Stomach (tissue), 4 donors: ENCODE measurements around the gene APEH.

Experiments used
- CTCF ChIP-seq, 7 experiments: fragments of 450-650 bp in 4 of 7; fragments of 200-600 bp in 3 of 7; sonication (generic) in 3 of 7; IDR thresholded peaks; one replicate each; pipeline ENCODE4 v1.5.1; 2016 to 2019; ENCODE audit warnings: antibody characterized with exemption in 7 of 7, control low read depth in 2 of 7, mild to moderate bottlenecking in 1 of 7
- EP300 ChIP-seq: sonication (generic); formaldehyde crosslinking; IDR thresholded peaks from one replicate; pipeline ENCODE4 v1.6.1; 2017; ENCODE audit warnings: antibody characterized with exemption
- POLR2A ChIP-seq, 4 donors: fragments of 450-650 bp; IDR thresholded peaks; one replicate each; pipeline ENCODE4 v1.6.1; 2016; ENCODE audit warnings: antibody characterized with exemption in 4 of 4, control low read depth in 2 of 4, mild to moderate bottlenecking in 1 of 4, moderate library complexity in 1 of 4
- POLR2AphosphoS5 ChIP-seq, 3 donors: sonication (generic); formaldehyde crosslinking; IDR thresholded peaks; one replicate each; pipeline ENCODE4 v1.6.1; 2016; ENCODE audit warnings: antibody characterized with exemption in 3 of 3

GRCh38 chr3:49662720-49663413 is 11.3 kb upstream of the APEH start:
- TF ChIP-seq CTCF (IDR thresholded peaks at IDR 0.05) (no peak), POLR2AphosphoS5 (IDR thresholded peaks at IDR 0.05) (no peak), POLR2A (IDR thresholded peaks at IDR 0.05) (no peak), EP300 (no peak)
